Fibroblast of the aortic adventitia (primary cell): ENCODE measurements around the gene HUNK. TPM values are rescaled to one million over a fixed set of nuclear protein-coding genes. Genes with fewer than 3 reads are reported as not detected.

Experiments used
- DNase-seq: peaks from one replicate; pipeline ENCODE4 v3.0.0-alpha.2; 2010; ENCODE audit warnings: low read depth
- H3K4me3 ChIP-seq: 2 replicates; pipeline ENCODE4 v1.5.1; 2011; ENCODE audit warnings: low read depth, mild to moderate bottlenecking, control low read depth, low read length, moderate library complexity
- CTCF ChIP-seq: IDR thresholded peaks from 2 replicates; pipeline ENCODE4 v1.5.1; 2011; ENCODE audit warnings: mild to moderate bottlenecking, low read length, control low read depth, inconsistent platforms; ENCODE audit not compliant: insufficient read depth
- total RNA-seq: library from RNA; depleted of rRNA; stranded (reverse); fragments of >200 nt; gene quantifications from 2 replicates; pipeline ENCODE4 v1.2.3, GENCODE V29; 2012; ENCODE audit warnings: low replicate concordance

Gene HUNK
- total RNA-seq, 1 donor: 0.45 TPM

DNA sequence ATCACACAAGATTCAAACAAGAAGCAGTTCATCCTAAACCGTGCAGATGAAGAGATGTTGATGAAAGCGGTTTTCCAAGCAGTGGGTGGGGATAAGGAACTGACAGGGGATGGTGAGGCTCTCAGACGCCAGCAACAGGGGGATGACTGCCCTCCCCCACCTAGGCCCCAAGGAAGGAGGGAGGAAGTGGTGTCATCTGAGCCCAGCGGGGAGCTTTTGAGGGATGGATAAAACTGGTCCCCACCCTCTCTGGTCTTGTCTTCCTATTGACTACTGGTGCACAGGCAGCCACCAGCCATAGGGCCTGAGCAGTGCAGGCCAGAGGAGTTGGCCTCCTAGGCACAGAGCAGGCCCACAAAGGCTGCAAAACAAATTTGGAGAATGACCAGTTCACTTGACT is 175.5 kb downstream of the HUNK start:
- no peak overlapping the region for H3K4me3 ChIP-seq
- no peak for TF ChIP-seq CTCF
- DNase-seq: no peak

Other genes starting within 250 kb of the HUNK start
- 217 and 225 TPM in 2 replicates for gene SOD1, start 213.3 kb upstream of the HUNK start, total RNA-seq
- 4.5 and 14.5 TPM in 2 replicates for gene SCAF4, start 140.9 kb upstream of the HUNK start, total RNA-seq